VCaP (cell line): Measurements from ENCODE around the gene EPB41L1.
A peak's percentile ranks its signal among the peaks of the same experiment; 100 is the strongest.

Source experiments
- H3K27ac ChIP-seq: fragments of 450-650 bp; 2 replicates; pipeline ENCODE4 v1.5.1; 2017
- CTCF ChIP-seq: fragments of 450-650 bp; conservative IDR thresholded peaks from 2 replicates; pipeline ENCODE4 v1.5.1; 2017; ENCODE audit warnings: mild to moderate bottlenecking, moderate library complexity

The EPB41L1 gene

GRCh38 chr20:36231331-36231730 lies 76.8 kb downstream of the EPB41L1 start:
- TF ChIP-seq CTCF, result no peak
- H3K27ac ChIP-seq, result no peak overlapping the region

GRCh38 chr20:36234771-36235320 lies 80.3 kb downstream of the EPB41L1 start:
- H3K27ac ChIP-seq, result no peak overlapping the region
- no peak for TF ChIP-seq CTCF

GRCh38 chr20:36235892-36236785 lies 81.6 kb downstream of the EPB41L1 start, which contains the start of gene AAR2:
AAR2 (plus strand) TSS chr20:36236478; CDS start chr20:36239869, 3,391 bp downstream.
- TF ChIP-seq CTCF, result no peak
- H3K27ac ChIP-seq, result peak within 1 kb of the TSS; percentile 89

- TF ChIP-seq CTCF, result no peak
- H3K27ac ChIP-seq, result peak overlapping the region; percentile 89
These were observed 82.2 kb downstream of the EPB41L1 start for GRCh38 chr20:36236786-36237121.

- H3K27ac ChIP-seq, result peak overlapping the region; percentile 89
- no peak for TF ChIP-seq CTCF
These were observed 82.9 kb downstream of the EPB41L1 start for GRCh38 chr20:36237477-36237876.

- H3K27ac ChIP-seq, result no peak overlapping the region
- TF ChIP-seq CTCF, result no peak
These were observed 83.6 kb downstream of the EPB41L1 start for GRCh38 chr20:36238153-36238552.

GRCh38 chr20:36238760-36239159 lies 84.2 kb downstream of the EPB41L1 start:
- TF ChIP-seq CTCF, result no peak
- no peak overlapping the region for H3K27ac ChIP-seq
